HEK293 (cell line): Measurements from ENCODE around the gene TTC32.
A peak's percentile ranks its signal among the peaks of the same experiment; 100 is the strongest.

ENCODE experiments used
- CTCF ChIA-PET: fragments of 350-600 bp; formaldehyde crosslinking; extraction: SDS; loops from one replicate; lab custom pipeline; 2021; ENCODE audit warnings: antibody characterized with exemption; lab: Yijun Ruan, JAX
- POLR2A ChIA-PET: fragments of 300-600 bp; formaldehyde crosslinking; extraction: SDS; loops from one replicate; lab custom pipeline; 2020; ENCODE audit warnings: antibody characterized with exemption, inconsistent platforms; lab: Yijun Ruan, JAX
- H3K27ac ChIP-seq: fragments of 200-500 bp; sonication (Bioruptor generic); 2 replicates; pipeline ENCODE4 v1.5.1; 2014; ENCODE audit warnings: low read depth, low read length, control low read depth, inconsistent platforms; ENCODE audit errors: extremely low read depth
- H3K36me3 ChIP-seq, 2 experiments: fragments of 200-500 bp in 1 of 2; sonication (Bioruptor generic) in 1 of 2; 1 replicate in 1 of 2; 2 replicates in 1 of 2; pipeline ENCODE4 v1.5.1; 2014 to 2017; ENCODE audit warnings: inconsistent platforms in 2 of 2, low read length in 2 of 2; ENCODE audit not compliant: control insufficient read depth in 2 of 2, insufficient read depth in 1 of 2
- H3K4me1 ChIP-seq: fragments of 200-500 bp; sonication (Bioruptor generic); 2 replicates; pipeline ENCODE4 v1.5.1; 2014; ENCODE audit warnings: mild to moderate bottlenecking, low read length, inconsistent platforms; ENCODE audit not compliant: control insufficient read depth, insufficient read depth
- H3K4me3 ChIP-seq: 2 replicates; pipeline ENCODE4 v1.5.1; 2011; ENCODE audit warnings: low read depth, mild to moderate bottlenecking, control low read depth, low read length, moderate library complexity
- H3K9me3 ChIP-seq: fragments of 200-500 bp; sonication (Bioruptor generic); 2 replicates; pipeline ENCODE4 v1.5.1; 2014; ENCODE audit warnings: low read depth, low read length, inconsistent platforms; ENCODE audit not compliant: control insufficient read depth, insufficient read depth
- EGR2 ChIP-seq: fragments of 450-650 bp; formaldehyde crosslinking; IDR thresholded peaks from 2 replicates; pipeline ENCODE4 v1.5.1; 2016; ENCODE audit warnings: low read depth, missing biosample characterization, missing genetic modification characterization
- FEZF1 ChIP-seq: fragments of 450-650 bp; formaldehyde crosslinking; IDR thresholded peaks from 2 replicates; pipeline ENCODE4 v1.5.1; 2016; ENCODE audit warnings: missing biosample characterization, missing genetic modification characterization
- GLIS1 ChIP-seq: fragments of 450-650 bp; formaldehyde crosslinking; IDR thresholded peaks from 2 replicates; pipeline ENCODE4 v1.5.1; 2016; ENCODE audit warnings: missing biosample characterization, missing genetic modification characterization
- KLF16 ChIP-seq: fragments of 450-650 bp; formaldehyde crosslinking; IDR thresholded peaks from 2 replicates; pipeline ENCODE4 v1.5.1; 2017; ENCODE audit warnings: missing biosample characterization, missing genetic modification characterization
- OSR2 ChIP-seq: fragments of 450-650 bp; formaldehyde crosslinking; IDR thresholded peaks from 2 replicates; pipeline ENCODE4 v1.5.1; 2016; ENCODE audit warnings: missing biosample characterization, missing genetic modification characterization
- ZNF121 ChIP-seq: fragments of 450-650 bp; formaldehyde crosslinking; IDR thresholded peaks from 2 replicates; pipeline ENCODE4 v1.5.1; 2016; ENCODE audit warnings: missing biosample characterization, missing genetic modification characterization
- ZNF174 ChIP-seq: fragments of 450-650 bp; formaldehyde crosslinking; IDR thresholded peaks from 2 replicates; pipeline ENCODE4 v1.5.0; 2017; ENCODE audit warnings: missing biosample characterization, mild to moderate bottlenecking, missing genetic modification characterization
- ZNF23 ChIP-seq: fragments of 450-650 bp; formaldehyde crosslinking; IDR thresholded peaks from 2 replicates; pipeline ENCODE4 v1.5.1; 2016; ENCODE audit warnings: missing biosample characterization, missing genetic modification characterization, borderline replicate concordance
- ZNF335 ChIP-seq: fragments of 450-650 bp; formaldehyde crosslinking; conservative IDR thresholded peaks from 2 replicates; pipeline ENCODE4 v1.5.1; 2016; ENCODE audit warnings: missing biosample characterization, missing genetic modification characterization
- ZNF501 ChIP-seq: fragments of 450-650 bp; formaldehyde crosslinking; IDR thresholded peaks from 2 replicates; pipeline ENCODE4 v1.5.1; 2016; ENCODE audit warnings: missing biosample characterization, missing genetic modification characterization
- ZNF600 ChIP-seq: fragments of 450-650 bp; formaldehyde crosslinking; IDR thresholded peaks from 2 replicates; pipeline ENCODE4 v1.5.1; 2016; ENCODE audit warnings: missing biosample characterization, missing genetic modification characterization
- ZNF645 ChIP-seq: fragments of 450-650 bp; formaldehyde crosslinking; IDR thresholded peaks from 2 replicates; pipeline ENCODE4; 2016; ENCODE audit warnings: missing biosample characterization, missing genetic modification characterization
- ZNF704 ChIP-seq: fragments of 450-650 bp; formaldehyde crosslinking; IDR thresholded peaks from 2 replicates; pipeline ENCODE4 v1.5.1; 2016; ENCODE audit warnings: missing biosample characterization, missing genetic modification characterization
- ZNF792 ChIP-seq: fragments of 450-650 bp; formaldehyde crosslinking; IDR thresholded peaks from 2 replicates; pipeline ENCODE4 v1.5.1; 2016; ENCODE audit warnings: missing biosample characterization, missing genetic modification characterization
- TF ChIP-seq, protein P1 (sequence below): fragments of 450-650 bp; formaldehyde crosslinking; IDR thresholded peaks from 2 replicates; pipeline ENCODE4 v1.5.1; 2017; ENCODE audit warnings: missing biosample characterization, missing genetic modification characterization
- TF ChIP-seq, protein P2 (sequence below): fragments of 450-650 bp; formaldehyde crosslinking; IDR thresholded peaks from 2 replicates; pipeline ENCODE4 v1.5.1; 2016; ENCODE audit warnings: missing biosample characterization, missing genetic modification characterization

TTC32 gene

GRCh38 chr2:19897623-19898245 is 4.0 kb downstream of the TTC32 start:
- Histone ChIP-seq H3K9me3 (no peaks in the 10 kb centered on the region), H3K36me3 (no peaks in the 10 kb centered on the region), H3K4me1 (peaks cover 18% of the 10 kb centered on the region), H3K27ac (no peak overlapping the region), H3K4me3 (no peak overlapping the region)
- POLR2A ChIA-PET: no interaction called here
- no peak for TF ChIP-seq ZNF792 (tag by site-specific recombination)
- TF ChIP-seq ZNF335 (tag by site-specific recombination): peak; percentile 15; the same call in 1 of the 2 replicates
- TF ChIP-seq ZNF600 (tag by site-specific recombination): peak; percentile 56; the same call in 1 of the 2 replicates
- TF ChIP-seq, protein P1, sequence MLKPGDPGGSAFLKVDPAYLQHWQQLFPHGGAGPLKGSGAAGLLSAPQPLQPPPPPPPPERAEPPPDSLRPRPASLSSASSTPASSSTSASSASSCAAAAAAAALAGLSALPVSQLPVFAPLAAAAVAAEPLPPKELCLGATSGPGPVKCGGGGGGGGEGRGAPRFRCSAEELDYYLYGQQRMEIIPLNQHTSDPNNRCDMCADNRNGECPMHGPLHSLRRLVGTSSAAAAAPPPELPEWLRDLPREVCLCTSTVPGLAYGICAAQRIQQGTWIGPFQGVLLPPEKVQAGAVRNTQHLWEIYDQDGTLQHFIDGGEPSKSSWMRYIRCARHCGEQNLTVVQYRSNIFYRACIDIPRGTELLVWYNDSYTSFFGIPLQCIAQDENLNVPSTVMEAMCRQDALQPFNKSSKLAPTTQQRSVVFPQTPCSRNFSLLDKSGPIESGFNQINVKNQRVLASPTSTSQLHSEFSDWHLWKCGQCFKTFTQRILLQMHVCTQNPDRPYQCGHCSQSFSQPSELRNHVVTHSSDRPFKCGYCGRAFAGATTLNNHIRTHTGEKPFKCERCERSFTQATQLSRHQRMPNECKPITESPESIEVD: peak; percentile 75
- TF ChIP-seq OSR2 (tag by site-specific recombination): peak; percentile 55
- CTCF ChIA-PET: interaction anchor here (0.6 kb wide), 1 partner anchor 125 kb away, joined by 4 read pairs; no protein-coding TSS in a partner anchor

DNA sequence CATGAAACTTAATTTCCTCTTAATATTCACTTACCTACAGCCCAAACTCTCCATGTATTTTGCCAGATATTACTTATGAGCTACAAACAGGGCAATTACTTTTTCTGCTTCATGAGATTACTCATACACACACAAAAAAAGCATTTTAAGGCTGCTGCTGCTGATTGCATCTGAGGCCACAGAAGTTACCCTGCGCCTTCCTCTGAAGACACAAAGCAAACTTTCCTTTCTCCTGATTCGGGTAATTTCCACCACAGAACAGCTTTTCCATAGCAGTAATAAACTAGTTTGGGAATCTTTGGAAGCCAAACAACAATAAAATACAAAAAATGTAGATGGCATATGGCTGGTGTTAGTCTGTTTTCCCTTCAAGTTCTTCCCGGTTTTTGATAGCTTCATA is 6.2 kb downstream of the TTC32 start:
- H3K4me3 ChIP-seq: no peak overlapping the region
- ChIA-PET CTCF (interaction anchor here (0.6 kb wide), 2 partner anchors 93 to 190 kb away, joined by 3 to 4 read pairs; no protein-coding TSS in a partner anchor), POLR2A (no interaction called here)
- H3K27ac ChIP-seq: no peak overlapping the region
- no peaks in the 10 kb centered on the region for H3K9me3 ChIP-seq
- H3K36me3 ChIP-seq: no peaks in the 10 kb centered on the region
- no peak for TF ChIP-seq ZNF23 (tag by site-specific recombination)
- TF ChIP-seq, protein P2, sequence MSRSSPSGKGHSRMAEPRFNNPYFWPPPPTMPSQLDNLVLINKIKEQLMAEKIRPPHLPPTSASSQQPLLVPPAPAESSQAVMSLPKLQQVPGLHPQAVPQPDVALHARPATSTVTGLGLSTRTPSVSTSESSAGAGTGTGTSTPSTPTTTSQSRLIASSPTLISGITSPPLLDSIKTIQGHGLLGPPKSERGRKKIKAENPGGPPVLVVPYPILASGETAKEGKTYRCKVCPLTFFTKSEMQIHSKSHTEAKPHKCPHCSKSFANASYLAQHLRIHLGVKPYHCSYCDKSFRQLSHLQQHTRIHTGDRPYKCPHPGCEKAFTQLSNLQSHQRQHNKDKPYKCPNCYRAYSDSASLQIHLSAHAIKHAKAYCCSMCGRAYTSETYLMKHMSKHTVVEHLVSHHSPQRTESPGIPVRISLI: 0 out of 2 replicates have a peak, but pooled peaks have one; percentile 22
- TF ChIP-seq, protein P1: peak; percentile 74
- peaks cover 18% of the 10 kb centered on the region for H3K4me1 ChIP-seq

GRCh38 chr2:19894134-19894792 is 7.5 kb downstream of the TTC32 start:
- ChIA-PET CTCF (no interaction called here), POLR2A (no interaction called here)
- Histone ChIP-seq H3K4me1 (peaks cover 18% of the 10 kb centered on the region), H3K27ac (no peak overlapping the region), H3K9me3 (no peaks in the 10 kb centered on the region), H3K4me3 (no peak overlapping the region), H3K36me3 (no peaks in the 10 kb centered on the region)
- TF ChIP-seq ZNF501 (tag by site-specific recombination) (no peak), FEZF1 (tag by site-specific recombination) (peak; percentile 88), KLF16 (tag by site-specific recombination) (no peak), OSR2 (tag by site-specific recombination) (0 out of 2 replicates have a peak, but pooled peaks have one; percentile 14), ZNF645 (tag by site-specific recombination) (no peak), GLIS1 (peak; percentile 22; the same call in 1 of the 2 replicates), EGR2 (tag by site-specific recombination) (peak; percentile 32; the same call in 1 of the 2 replicates), ZNF174 (tag by site-specific recombination) (no peak), ZNF704 (no peak), ZNF121 (tag by site-specific recombination) (peak; percentile 78; the same call in 1 of the 2 replicates)
